Tibial nerve (tissue), 4 donors: Measurements from ENCODE around the gene AIG1. TPM values are rescaled to one million over a fixed set of nuclear protein-coding genes. Genes with fewer than 3 reads are reported as not detected.

Source experiments
- DNase-seq, 2 donors: peaks; one replicate each; pipeline ENCODE4 v3.0.0-alpha.2; 2019; ENCODE audit warnings: low spot score in 2 of 2
- H3K27ac ChIP-seq, 4 donors: fragments of 200-600 bp; sonication (generic) in 3 of 4; one replicate each; pipeline ENCODE4 v1.5.1; 2017 to 2019; ENCODE audit warnings: mild to moderate bottlenecking in 1 of 4
- H3K27me3 ChIP-seq, 2 donors: fragments of 200-600 bp; sonication (generic) in 1 of 2; one replicate each; pipeline versions ENCODE4 v1.5.1 to v1.6.0; 2017 to 2019
- H3K36me3 ChIP-seq, 3 donors: fragments of 200-600 bp; sonication (generic); one replicate each; pipeline ENCODE4 v1.5.1; 2018 to 2019
- H3K4me1 ChIP-seq, 4 donors: fragments of 200-600 bp; sonication (generic) in 3 of 4; one replicate each; pipeline ENCODE4 v1.5.1; 2017 to 2019
- H3K4me3 ChIP-seq, 4 donors: fragments of 200-600 bp; sonication (generic) in 3 of 4; one replicate each; pipeline ENCODE4 v1.5.1; 2017 to 2019; ENCODE audit warnings: mild to moderate bottlenecking in 1 of 4, moderate library complexity in 1 of 4
- H3K9me3 ChIP-seq, 4 donors: fragments of 200-600 bp; sonication (generic) in 3 of 4; one replicate each; pipeline ENCODE4 v1.5.1; 2017 to 2019
- CTCF ChIP-seq, 5 experiments: fragments of 200-600 bp in 3 of 5; fragments of 450-650 bp in 2 of 5; sonication (generic) in 3 of 5; IDR thresholded peaks; one replicate each; pipeline ENCODE4 v1.5.1; 2016 to 2019; ENCODE audit warnings: antibody characterized with exemption in 5 of 5, mild to moderate bottlenecking in 3 of 5, moderate library complexity in 2 of 5
- EP300 ChIP-seq, 2 donors: sonication (generic); formaldehyde crosslinking; IDR thresholded peaks; one replicate each; pipeline ENCODE4 v1.6.1; 2017; ENCODE audit warnings: antibody characterized with exemption in 2 of 2, mild to moderate bottlenecking in 1 of 2
- POLR2A ChIP-seq, 2 donors: fragments of 450-650 bp; IDR thresholded peaks; one replicate each; pipeline ENCODE4 v1.6.1; 2017; ENCODE audit warnings: antibody characterized with exemption in 2 of 2, mild to moderate bottlenecking in 2 of 2, moderate library complexity in 2 of 2
- WGBS, 2 donors: methylation state at CpG; one replicate each; pipeline ENCODE4 v1.1.5; 2018; 5-methylcytosine and 5-hydroxymethylcytosine counted together
- total RNA-seq, 4 donors: library from RNA; depleted of rRNA; stranded (reverse); fragments of >200 nt; gene quantifications; one replicate each; pipeline ENCODE4 v1.1.0, GENCODE V29; 2016

AIG1 gene
- total RNA-seq, 4 donors from 2014 or later, result 18.2 to 23.9 (median 22.2) TPM

- H3K4me1 ChIP-seq, result no peaks in the 10 kb centered on the region
- H3K9me3 ChIP-seq, result no peaks in the 10 kb centered on the region
- no peak overlapping the region for H3K27ac ChIP-seq
- no peaks in the 10 kb centered on the region for H3K27me3 ChIP-seq
- no peak for TF ChIP-seq CTCF (IDR thresholded peaks at IDR 0.05)
- no peak for TF ChIP-seq POLR2A (IDR thresholded peaks at IDR 0.05)
- no peak for TF ChIP-seq EP300 (IDR thresholded peaks at IDR 0.05)
- H3K36me3 ChIP-seq, result no peaks in the 10 kb centered on the region
- no peak for DNase-seq
- no peak overlapping the region for H3K4me3 ChIP-seq
- WGBS, 2 donors, result 46 to 50% methylated on average over 2 of the region's 2 CpGs
These were observed 46.8 kb downstream of the AIG1 start for GRCh38 chr6:143107440-143107839.

- 65 to 69% methylated on average over 6 of the region's 6 CpGs for WGBS, 2 donors
- Histone ChIP-seq H3K27me3 (no peaks in the 10 kb centered on the region), H3K4me3 (no peak overlapping the region), H3K9me3 (no peaks in the 10 kb centered on the region), H3K27ac (no peak overlapping the region), H3K36me3 (no peaks in the 10 kb centered on the region), H3K4me1 (no peaks in the 10 kb centered on the region)
- no peak for DNase-seq
- TF ChIP-seq EP300 (IDR thresholded peaks at IDR 0.05) (no peak), POLR2A (IDR thresholded peaks at IDR 0.05) (no peak), CTCF (IDR thresholded peaks at IDR 0.05) (no peak)
These were observed 47.4 kb downstream of the AIG1 start for GRCh38 chr6:143107911-143108761.

- 86 to 90% methylated on average over 4 of the region's 4 CpGs for WGBS, 2 donors
- TF ChIP-seq POLR2A (IDR thresholded peaks at IDR 0.05) (no peak), CTCF (IDR thresholded peaks at IDR 0.05) (no peak), EP300 (IDR thresholded peaks at IDR 0.05) (no peak)
- DNase-seq, result no peak
These were observed 48.5 kb downstream of the AIG1 start for GRCh38 chr6:143109196-143109595.

GRCh38 chr6:143110572-143110971, 49.9 kb downstream of the AIG1 start:
- H3K27ac ChIP-seq, result no peak overlapping the region
- H3K4me3 ChIP-seq, result no peak overlapping the region
- no peaks in the 10 kb centered on the region for H3K36me3 ChIP-seq
- H3K4me1 ChIP-seq, result no peaks in the 10 kb centered on the region
- no peaks in the 10 kb centered on the region for H3K27me3 ChIP-seq
- H3K9me3 ChIP-seq, result no peaks in the 10 kb centered on the region
- DNase-seq, result no peak
- 77 to 82% methylated on average over 4 of the region's 4 CpGs for WGBS, 2 donors
- TF ChIP-seq CTCF (IDR thresholded peaks at IDR 0.05), result no peak
- TF ChIP-seq POLR2A (IDR thresholded peaks at IDR 0.05), result no peak
- no peak for TF ChIP-seq EP300 (IDR thresholded peaks at IDR 0.05)

More at GRCh38 chr6:143109196-143109595, 48.5 kb downstream of the AIG1 start:
- Histone ChIP-seq H3K36me3 (no peaks in the 10 kb centered on the region), H3K27me3 (no peaks in the 10 kb centered on the region), H3K4me3 (no peak overlapping the region), H3K4me1 (no peaks in the 10 kb centered on the region), H3K9me3 (no peaks in the 10 kb centered on the region), H3K27ac (no peak overlapping the region)

GRCh38 chr6:143110996-143111395, 50.3 kb downstream of the AIG1 start:
- Histone ChIP-seq H3K27ac (no peak overlapping the region), H3K4me3 (no peak overlapping the region), H3K27me3 (no peaks in the 10 kb centered on the region), H3K36me3 (no peaks in the 10 kb centered on the region), H3K4me1 (no peaks in the 10 kb centered on the region), H3K9me3 (no peaks in the 10 kb centered on the region)
- WGBS, 2 donors, result 95 to 100% methylated on average over 1 of the region's 1 CpG
- DNase-seq, result no peak
- TF ChIP-seq POLR2A (IDR thresholded peaks at IDR 0.05) (no peak), EP300 (IDR thresholded peaks at IDR 0.05) (no peak), CTCF (IDR thresholded peaks at IDR 0.05) (no peak)
